ENCODE measurements around the gene SDE2.

Gene SDE2

DNA sequence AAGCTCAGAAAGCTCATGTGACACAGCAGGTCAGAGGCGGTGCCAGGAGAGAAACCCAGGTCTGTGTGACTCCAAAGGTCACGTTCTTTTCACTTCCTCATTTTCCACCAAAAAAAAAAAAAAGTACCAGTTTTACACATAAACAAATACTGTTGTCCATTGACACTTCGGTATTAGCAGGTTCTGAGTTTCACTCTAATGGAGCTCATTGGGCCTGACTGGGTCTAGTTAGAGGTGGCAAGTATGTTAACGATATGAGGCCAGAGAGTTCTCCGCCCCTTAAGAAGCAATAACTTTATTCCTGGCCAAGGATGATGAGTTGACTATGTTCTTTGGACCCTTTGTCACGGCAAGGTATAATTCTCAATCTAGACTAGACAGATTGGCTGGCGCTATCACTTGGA lies 30.0 kb upstream of the SDE2 start:
- Mint-ChIP-seq H3K4me1 (peaks cover 9% of the 10 kb centered on the region), H3K27me3 (ENCODE audit: low read depth) (no peaks in the 10 kb centered on the region), H3K4me3 (no peak overlapping the region), H3K36me3 (ENCODE audit: low read depth) (no peaks in the 10 kb centered on the region), H3K27ac (no peak overlapping the region), H3K9me3 (no peaks in the 10 kb centered on the region)
- no peak for TF ChIP-seq CTCF (IDR thresholded peaks at IDR 0.05; ENCODE audit: unreplicated experiment in 3 of 3)

- Mint-ChIP-seq H3K4me3 (no peak overlapping the region), H3K27me3 (ENCODE audit: low read depth) (no peaks in the 10 kb centered on the region), H3K36me3 (ENCODE audit: low read depth) (no peaks in the 10 kb centered on the region), H3K4me1 (peaks cover 9% of the 10 kb centered on the region), H3K27ac (no peak overlapping the region), H3K9me3 (no peaks in the 10 kb centered on the region)
- TF ChIP-seq CTCF (IDR thresholded peaks at IDR 0.05; ENCODE audit: unreplicated experiment in 3 of 3): no peak
Observed at GRCh38 chr1:226027538-226028217, 28.5 kb upstream of the SDE2 start.

- H3K4me1 Mint-ChIP-seq: peaks cover 7% of the 10 kb centered on the region
- TF ChIP-seq CTCF (IDR thresholded peaks at IDR 0.05; ENCODE audit: unreplicated experiment in 3 of 3): no peak
- H3K27ac Mint-ChIP-seq: no peak overlapping the region
- no peaks in the 10 kb centered on the region for H3K9me3 Mint-ChIP-seq
- H3K27me3 Mint-ChIP-seq (ENCODE audit: low read depth): no peaks in the 10 kb centered on the region
- H3K36me3 Mint-ChIP-seq (ENCODE audit: low read depth): no peaks in the 10 kb centered on the region
- H3K4me3 Mint-ChIP-seq: no peak overlapping the region
Observed at GRCh38 chr1:226026833-226027232, 27.7 kb upstream of the SDE2 start.

DNA sequence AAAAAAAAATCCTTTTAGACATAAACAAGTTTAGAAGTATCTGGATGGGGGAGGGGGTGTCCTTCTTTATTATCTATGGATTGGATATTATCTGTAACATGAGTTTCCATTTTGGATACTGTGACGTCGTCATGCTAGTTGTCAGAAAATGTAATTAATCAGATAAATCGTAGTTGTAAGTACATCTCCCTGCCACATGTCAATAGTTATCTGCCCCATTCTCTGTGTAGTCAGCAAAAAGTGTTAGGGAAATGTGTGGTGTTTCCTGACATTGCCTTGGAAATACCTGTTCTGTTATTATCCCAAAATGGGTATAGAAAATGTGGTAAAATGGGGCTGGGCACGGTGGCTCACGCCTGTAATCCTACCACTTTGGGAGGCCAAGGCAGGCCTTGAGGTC lies 24.6 kb upstream of the SDE2 start:
- H3K27me3 Mint-ChIP-seq (ENCODE audit: low read depth): no peaks in the 10 kb centered on the region
- H3K9me3 Mint-ChIP-seq: no peaks in the 10 kb centered on the region
- no peaks in the 10 kb centered on the region for H3K36me3 Mint-ChIP-seq (ENCODE audit: low read depth)
- no peak overlapping the region for H3K27ac Mint-ChIP-seq
- TF ChIP-seq CTCF (IDR thresholded peaks at IDR 0.05; ENCODE audit: unreplicated experiment in 3 of 3): no peak
- H3K4me1 Mint-ChIP-seq: peaks cover 6% of the 10 kb centered on the region
- H3K4me3 Mint-ChIP-seq: no peak overlapping the region

DNA sequence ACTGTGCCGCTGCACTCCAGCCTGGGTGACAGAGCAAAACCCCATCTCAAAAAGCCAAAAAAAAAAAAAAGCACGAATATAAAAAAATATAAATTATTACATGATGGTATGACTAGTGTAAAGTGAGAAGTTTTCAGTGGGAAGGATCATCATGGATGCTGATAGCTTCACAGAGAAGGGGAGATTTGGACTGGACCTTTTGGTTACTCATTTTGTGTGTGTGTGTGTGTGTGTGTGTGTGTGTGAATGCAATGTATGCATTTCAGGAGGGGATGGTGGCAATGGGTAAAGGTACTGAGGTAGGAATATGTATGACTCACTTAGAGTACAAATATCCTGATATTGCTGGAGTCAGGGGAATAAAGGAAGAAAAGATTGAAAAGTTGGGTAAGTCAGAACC lies 22.7 kb upstream of the SDE2 start:
- H3K4me3 Mint-ChIP-seq: no peak overlapping the region
- H3K27me3 Mint-ChIP-seq (ENCODE audit: low read depth): no peaks in the 10 kb centered on the region
- no peak for TF ChIP-seq CTCF (IDR thresholded peaks at IDR 0.05; ENCODE audit: unreplicated experiment in 3 of 3)
- peaks cover 6% of the 10 kb centered on the region for H3K4me1 Mint-ChIP-seq
- no peaks in the 10 kb centered on the region for H3K9me3 Mint-ChIP-seq
- H3K27ac Mint-ChIP-seq: no peak overlapping the region
- H3K36me3 Mint-ChIP-seq (ENCODE audit: low read depth): no peaks in the 10 kb centered on the region

DNA sequence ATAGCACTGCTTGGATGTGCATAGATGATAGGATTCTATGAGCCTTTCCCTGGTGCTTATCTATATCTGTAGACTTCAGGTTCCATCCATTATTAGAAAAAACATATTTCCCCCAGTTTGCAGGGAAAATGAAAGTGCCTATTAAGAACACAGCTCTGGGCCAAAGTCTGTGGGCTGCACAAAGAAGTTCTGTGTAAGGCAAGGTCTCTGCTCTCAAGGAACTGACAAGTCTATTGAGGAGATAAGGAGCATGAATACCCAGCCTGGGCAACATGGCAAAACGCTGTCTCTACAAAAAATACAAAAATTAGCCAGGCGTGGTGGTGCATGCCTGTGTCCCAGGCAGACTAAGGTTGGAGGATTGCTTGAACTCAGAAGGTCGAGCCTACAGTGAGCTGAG lies 22.3 kb upstream of the SDE2 start:
- Mint-ChIP-seq H3K4me1 (peaks cover 6% of the 10 kb centered on the region), H3K27me3 (ENCODE audit: low read depth) (no peaks in the 10 kb centered on the region), H3K4me3 (no peak overlapping the region), H3K27ac (no peak overlapping the region), H3K9me3 (no peaks in the 10 kb centered on the region), H3K36me3 (ENCODE audit: low read depth) (no peaks in the 10 kb centered on the region)
- TF ChIP-seq CTCF (IDR thresholded peaks at IDR 0.05; ENCODE audit: unreplicated experiment in 3 of 3): no peak
